Stimulated activated CD8-positive, alpha-beta memory T cell treated with anti-CD3 and anti-CD28 coated beads, Interleukin-4, amount 100 ng/mL, for 24 hours (primary cell): ENCODE measurements around the gene LRRIQ4.
A peak's percentile ranks its signal among the peaks of the same experiment; 100 is the strongest.

Experiments used
- DNase-seq: peaks from one replicate; pipeline ENCODE4 v3.0.0-alpha.2; 2020; ENCODE audit warnings: low read depth

LRRIQ4 gene

GRCh38 chr3:169809230-169809795, 3.4 kb upstream of the LRRIQ4 start:
- DNase-seq, result no peak

GRCh38 chr3:169811631-169812331, 889 bp upstream of the LRRIQ4 start:
- DNase-seq, result no peak

GRCh38 chr3:169813278-169813677, 608 bp downstream of the LRRIQ4 start:
- DNase-seq, result no peak

GRCh38 chr3:169813757-169814517, 1.3 kb downstream of the LRRIQ4 start:
- peak; percentile 56 for DNase-seq

- DNase-seq, result no peak
Observed at GRCh38 chr3:169815590-169816150, 3.0 kb downstream of the LRRIQ4 start.

- DNase-seq, result no peak
Observed at GRCh38 chr3:169818316-169818715, 5.6 kb downstream of the LRRIQ4 start.

- no peak for DNase-seq
Observed at GRCh38 chr3:169822091-169822490, 9.4 kb downstream of the LRRIQ4 start.

GRCh38 chr3:169822540-169822939, 9.9 kb downstream of the LRRIQ4 start:
- DNase-seq, result no peak

GRCh38 chr3:169822983-169823382, 10.3 kb downstream of the LRRIQ4 start:
- no peak for DNase-seq

- DNase-seq, result no peak
Observed at GRCh38 chr3:169825316-169825715, 12.6 kb downstream of the LRRIQ4 start.

GRCh38 chr3:169827712-169828111, 15.0 kb downstream of the LRRIQ4 start:
- no peak for DNase-seq

- no peak for DNase-seq
Observed at GRCh38 chr3:169835533-169835932, 22.9 kb downstream of the LRRIQ4 start.

GRCh38 chr3:169836078-169836941, 23.6 kb downstream of the LRRIQ4 start:
- DNase-seq, result no peak

- no peak for DNase-seq
Observed at GRCh38 chr3:169836942-169837275, 24.2 kb downstream of the LRRIQ4 start.

GRCh38 chr3:169838511-169839030, 25.9 kb downstream of the LRRIQ4 start:
- DNase-seq, result no peak

GRCh38 chr3:169841171-169841570, 28.5 kb downstream of the LRRIQ4 start:
- DNase-seq, result no peak

GRCh38 chr3:169842960-169843359, 30.3 kb downstream of the LRRIQ4 start:
- DNase-seq, result no peak

GRCh38 chr3:169846458-169847193, 34.0 kb downstream of the LRRIQ4 start:
- DNase-seq, result no peak

GRCh38 chr3:169847896-169848295, 35.2 kb downstream of the LRRIQ4 start:
- no peak for DNase-seq

- no peak for DNase-seq
Observed at GRCh38 chr3:169848741-169849140, 36.1 kb downstream of the LRRIQ4 start.

GRCh38 chr3:169850618-169851017, 37.9 kb downstream of the LRRIQ4 start:
- no peak for DNase-seq
